GM18511 (cell line): ENCODE data around the gene DNAH3.
"Not testable (repeated sequence)": the region's sequence is repeated elsewhere in the genome, so short reads cannot be mapped to it uniquely, and the experiment has no call there.

Experiments used
- ATAC-seq: cut with Tn5 transposase; IDR thresholded peaks from one replicate; pipeline ENCODE4 v1.9.1; 2021; ENCODE audit warnings: mild to moderate bottlenecking, moderate library complexity; ENCODE audit not compliant: unreplicated experiment

The DNAH3 gene

GRCh38 chr16:21126518-21126917, 24.1 kb downstream of the DNAH3 start:
- no peak for ATAC-seq

GRCh38 chr16:21125191-21125590, 25.5 kb downstream of the DNAH3 start:
- no peak for ATAC-seq

GRCh38 chr16:21120976-21121520, 29.6 kb downstream of the DNAH3 start:
- no peak for ATAC-seq

- ATAC-seq: no peak
These were observed 33.1 kb downstream of the DNAH3 start for GRCh38 chr16:21117567-21117966.

- ATAC-seq: no peak
These were observed 34.4 kb downstream of the DNAH3 start for GRCh38 chr16:21116148-21116693.

GRCh38 chr16:21115551-21115950, 35.1 kb downstream of the DNAH3 start:
- ATAC-seq: not testable (repeated sequence)

- no peak for ATAC-seq
These were observed 46.4 kb downstream of the DNAH3 start for GRCh38 chr16:21103941-21104860.

GRCh38 chr16:21101631-21102420, 48.8 kb downstream of the DNAH3 start:
- ATAC-seq: no peak

GRCh38 chr16:21100447-21100846, 50.2 kb downstream of the DNAH3 start:
- ATAC-seq: no peak

GRCh38 chr16:21097151-21097550, 53.5 kb downstream of the DNAH3 start:
- ATAC-seq: no peak

GRCh38 chr16:21094719-21095118, 55.9 kb downstream of the DNAH3 start:
- not testable (repeated sequence) for ATAC-seq

- ATAC-seq: no peak
These were observed 57.7 kb downstream of the DNAH3 start for GRCh38 chr16:21092951-21093350.

- ATAC-seq: no peak
These were observed 61.8 kb downstream of the DNAH3 start for GRCh38 chr16:21088646-21089538.

- no peak for ATAC-seq
These were observed 62.5 kb downstream of the DNAH3 start for GRCh38 chr16:21088143-21088542.

GRCh38 chr16:21084631-21085225, 65.9 kb downstream of the DNAH3 start:
- ATAC-seq: no peak

- ATAC-seq: no peak
These were observed 66.8 kb downstream of the DNAH3 start for GRCh38 chr16:21083729-21084268.

GRCh38 chr16:21081329-21081728, 69.3 kb downstream of the DNAH3 start:
- ATAC-seq: no peak

GRCh38 chr16:21078563-21078962, 72.1 kb downstream of the DNAH3 start:
- no peak for ATAC-seq

GRCh38 chr16:21076186-21076883, 74.3 kb downstream of the DNAH3 start:
- no peak for ATAC-seq
